ENCODE data around the gene PBX1. TPM values are rescaled to one million over a fixed set of nuclear protein-coding genes. Genes with fewer than 3 reads are reported as not detected.
A peak's percentile ranks its signal among the peaks of the same experiment; 100 is the strongest.

Gene PBX1
- total RNA-seq, 1 donor from 2014 or later = 9.5 TPM

GRCh38 chr1:164745736-164746135 is 186.8 kb downstream of the PBX1 start:
- no peak for ATAC-seq

DNA sequence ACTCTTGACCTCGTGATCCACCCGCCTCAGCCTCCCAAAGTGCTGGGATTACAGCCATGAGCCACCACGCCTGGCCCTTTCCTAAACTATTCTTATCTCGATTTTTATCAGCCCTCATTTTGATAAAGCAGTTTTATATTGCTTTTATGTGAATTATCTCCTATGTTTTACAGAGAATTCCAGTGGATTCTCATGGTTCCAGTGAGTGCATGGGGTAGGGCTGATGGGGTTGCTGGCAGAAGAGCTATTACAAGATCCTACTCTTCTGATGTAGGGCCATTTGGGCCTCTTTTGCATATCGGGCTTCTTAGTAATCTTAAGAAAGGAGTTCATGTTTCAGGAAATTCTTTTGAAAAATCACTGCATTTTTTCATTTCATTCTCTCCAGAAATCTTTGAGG is 187.6 kb downstream of the PBX1 start:
- ATAC-seq = no peak
- DNase-seq (ENCODE audit: low spot score) = no peak

More at GRCh38 chr1:164745736-164746135, 186.8 kb downstream of the PBX1 start:
- no peak for DNase-seq (ENCODE audit: low spot score)

- ATAC-seq = peak; percentile 62
- no peak for DNase-seq (ENCODE audit: low spot score)
Measured at GRCh38 chr1:164748253-164748899, 189.4 kb downstream of the PBX1 start.

GRCh38 chr1:164753521-164754077 is 194.6 kb downstream of the PBX1 start:
- DNase-seq (ENCODE audit: low spot score) (no peak), ATAC-seq (no peak)

DNA sequence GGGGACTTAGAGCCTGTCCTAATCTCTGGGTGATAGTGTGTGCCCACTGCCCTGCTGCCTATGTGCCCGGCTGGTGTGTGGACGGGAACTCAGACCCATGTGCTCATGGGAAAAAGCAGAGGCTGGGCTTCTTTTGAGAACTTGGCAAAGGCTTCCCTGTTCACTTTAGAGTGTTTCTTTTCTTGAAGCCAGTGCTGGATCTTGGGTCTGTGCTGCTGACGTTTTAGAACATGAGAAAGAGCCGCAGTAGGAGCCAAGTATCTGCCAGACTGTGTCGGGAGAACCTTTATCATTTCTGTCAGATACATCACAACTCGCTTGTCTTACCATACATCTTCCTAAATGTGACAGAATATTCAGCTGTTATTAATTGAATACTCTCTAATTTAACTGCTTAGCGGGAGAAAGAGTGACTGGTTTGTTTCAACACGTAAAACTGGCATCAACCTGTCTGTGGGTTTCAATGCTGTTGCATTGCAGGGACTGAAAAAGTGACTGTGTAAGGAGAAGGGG is 195.2 kb downstream of the PBX1 start:
- ATAC-seq (no peak), DNase-seq (ENCODE audit: low spot score) (no peak)

DNA sequence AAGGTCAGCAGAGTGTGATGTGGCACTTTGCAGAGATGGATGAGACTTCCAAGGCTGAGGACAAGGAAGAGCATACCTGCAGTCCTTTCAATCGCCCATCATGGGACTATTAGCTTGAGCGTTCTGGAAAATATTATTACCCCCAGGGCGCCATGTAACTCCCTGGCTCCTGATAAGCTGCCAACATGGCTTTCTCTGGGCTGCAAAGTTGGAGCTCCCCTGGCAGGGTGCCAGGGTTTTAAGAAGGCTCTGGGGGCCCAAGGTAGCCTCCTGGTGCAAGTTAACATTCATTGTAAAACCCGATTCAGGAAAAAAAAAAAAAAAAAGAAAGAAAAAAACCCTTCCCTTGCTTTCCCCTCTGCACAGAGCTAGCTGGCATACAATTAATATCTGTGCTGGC is 196.7 kb downstream of the PBX1 start:
- ATAC-seq (no peak), DNase-seq (ENCODE audit: low spot score) (no peak)

GRCh38 chr1:164756741-164757140 is 197.8 kb downstream of the PBX1 start:
- ATAC-seq (no peak), DNase-seq (ENCODE audit: low spot score) (no peak)

GRCh38 chr1:164757625-164758024 is 198.6 kb downstream of the PBX1 start:
- no peak for ATAC-seq
- DNase-seq (ENCODE audit: low spot score) = no peak

GRCh38 chr1:164759144-164759920 is 200.3 kb downstream of the PBX1 start:
- DNase-seq (ENCODE audit: low spot score) (no peak), ATAC-seq (no peak)

DNA sequence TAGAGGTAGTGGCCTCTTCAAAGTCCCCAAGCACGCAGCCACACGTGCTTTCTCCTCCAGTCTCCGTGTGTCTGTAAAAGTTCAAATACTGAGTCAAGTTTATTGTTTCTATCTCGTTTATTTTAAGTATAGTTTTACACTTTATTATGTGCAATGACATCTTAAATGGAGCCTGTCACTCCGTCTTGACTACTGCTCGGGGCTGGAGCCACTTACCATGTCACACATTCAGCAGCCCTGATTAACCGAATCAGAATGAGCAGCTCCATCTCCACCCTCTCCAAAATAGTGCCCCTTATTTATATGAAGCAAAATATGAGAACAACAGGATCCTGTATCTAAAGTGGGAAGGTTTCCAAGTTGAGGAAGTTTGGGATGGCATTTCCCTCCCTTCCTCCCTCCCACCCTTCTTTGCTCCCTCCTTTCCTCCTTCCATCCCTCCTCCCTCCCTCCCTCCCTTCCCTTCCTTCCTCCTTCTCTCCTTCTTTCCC is 201.0 kb downstream of the PBX1 start:
- ATAC-seq (no peak), DNase-seq (ENCODE audit: low spot score) (no peak)

- ATAC-seq (no peak), DNase-seq (ENCODE audit: low spot score) (no peak)
Measured at GRCh38 chr1:164760569-164760968, 201.6 kb downstream of the PBX1 start.

DNA sequence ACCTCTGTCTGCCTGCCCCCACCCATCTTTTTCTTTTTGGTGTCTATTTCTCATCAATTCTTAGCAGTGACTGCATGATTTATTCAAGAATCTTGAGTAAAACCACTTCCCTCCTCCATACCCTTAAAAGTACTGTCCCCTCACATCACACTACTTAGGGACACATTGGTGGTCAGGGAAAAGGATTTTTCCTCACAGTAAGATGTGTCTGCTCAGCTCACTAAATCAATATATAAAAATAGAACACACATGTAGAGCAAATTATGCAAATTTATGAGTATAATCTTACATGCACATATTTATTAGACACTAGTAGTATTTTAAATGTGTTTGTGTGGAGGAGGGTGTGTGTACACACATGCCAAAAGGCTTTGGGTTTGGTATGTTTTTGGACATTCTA is 202.0 kb downstream of the PBX1 start:
- ATAC-seq (no peak), DNase-seq (ENCODE audit: low spot score) (no peak)

DNA sequence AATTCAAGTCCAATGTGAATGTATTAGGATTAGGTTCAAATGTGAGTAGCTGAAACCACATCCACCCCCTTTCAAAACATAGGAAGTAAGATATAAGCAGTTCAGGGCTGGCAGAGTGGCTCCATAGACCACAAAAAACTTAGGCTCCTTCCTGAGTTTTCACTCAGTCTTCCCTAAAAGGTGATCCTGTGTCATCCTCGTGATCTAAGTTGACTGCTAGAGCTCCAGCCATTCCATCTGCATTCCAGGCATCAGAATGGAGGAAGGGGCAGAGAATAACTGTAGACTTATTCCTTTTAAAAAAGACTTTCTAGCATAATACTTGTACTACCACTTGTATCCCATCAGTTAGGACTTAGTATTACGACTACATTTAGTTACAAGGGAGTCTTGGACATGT is 204.1 kb downstream of the PBX1 start:
- DNase-seq (ENCODE audit: low spot score) = no peak
- ATAC-seq = no peak

DNA sequence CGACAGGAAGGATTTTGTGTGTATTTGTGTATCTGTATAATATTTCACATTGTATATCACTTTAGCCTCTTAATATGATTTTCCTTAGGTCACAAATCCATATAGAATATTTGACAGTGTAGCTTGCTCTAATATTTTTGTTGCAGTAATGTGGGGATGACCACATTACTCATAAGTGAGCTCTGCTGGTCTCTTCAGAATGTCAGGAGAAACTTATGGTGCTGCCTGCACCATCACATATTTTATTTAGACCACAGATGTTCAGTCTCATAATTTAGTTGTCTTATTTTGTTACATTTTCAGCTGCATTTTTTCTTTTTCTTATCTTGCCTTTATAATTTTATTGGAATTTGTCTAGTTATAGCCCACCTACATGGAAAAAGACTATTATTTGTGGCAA is 205.3 kb downstream of the PBX1 start:
- no peak for DNase-seq (ENCODE audit: low spot score)
- ATAC-seq = no peak

DNA sequence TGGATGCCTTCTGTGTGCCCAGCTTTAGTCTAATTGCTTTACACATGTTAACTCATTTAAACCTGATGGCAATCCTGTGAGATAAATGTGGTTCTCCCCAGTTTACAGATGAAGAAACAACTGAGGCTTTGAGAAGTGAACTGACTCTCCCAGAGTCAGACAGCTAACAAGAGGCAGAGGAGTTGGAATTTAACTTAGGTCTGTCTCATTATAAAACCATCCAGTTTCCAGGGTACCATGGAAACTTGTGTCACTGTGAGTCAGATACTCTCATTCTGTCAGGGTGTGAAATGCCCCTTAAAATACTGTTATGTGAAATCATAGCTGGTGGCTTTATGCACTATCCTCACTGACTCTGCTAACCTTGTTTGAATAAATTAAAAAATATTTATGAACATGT is 206.6 kb downstream of the PBX1 start:
- ATAC-seq = no peak

GRCh38 chr1:164765992-164766720 is 207.2 kb downstream of the PBX1 start:
- no peak for ATAC-seq
- DNase-seq (ENCODE audit: low spot score) = no peak

More for the DNA sequence above, 206.6 kb downstream of the PBX1 start:
- DNase-seq (ENCODE audit: low spot score) = no peak

DNA sequence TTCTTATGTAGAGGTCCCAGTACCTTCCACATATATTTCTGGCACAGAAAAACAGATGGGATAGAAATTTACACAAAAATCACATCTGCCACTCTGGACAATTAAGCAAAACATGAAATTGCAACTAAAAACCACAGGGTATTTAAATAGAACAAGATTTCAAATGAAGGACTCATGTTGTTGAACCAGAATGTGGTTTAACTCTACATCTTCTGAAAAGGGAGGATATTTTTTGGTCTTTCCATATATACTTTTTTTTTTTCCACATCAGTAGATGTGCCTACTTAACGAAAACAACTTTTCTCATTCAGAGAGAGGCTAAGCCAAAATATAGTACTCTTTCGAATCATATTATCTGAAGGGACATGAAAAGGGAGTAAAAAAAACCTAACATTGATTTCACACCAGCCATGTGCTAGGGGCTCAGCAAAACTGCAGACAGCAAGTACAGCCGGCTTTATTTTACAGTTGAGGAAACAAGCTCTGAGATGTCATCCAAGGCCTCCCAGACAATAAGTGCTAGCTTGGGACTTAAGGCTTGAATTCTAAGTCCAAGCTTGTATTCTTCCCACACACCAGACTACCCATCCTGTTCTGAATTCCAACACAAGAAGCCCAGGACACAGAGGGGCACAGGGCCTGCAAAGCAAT is 208.9 kb downstream of the PBX1 start:
- no peak for ATAC-seq

DNA sequence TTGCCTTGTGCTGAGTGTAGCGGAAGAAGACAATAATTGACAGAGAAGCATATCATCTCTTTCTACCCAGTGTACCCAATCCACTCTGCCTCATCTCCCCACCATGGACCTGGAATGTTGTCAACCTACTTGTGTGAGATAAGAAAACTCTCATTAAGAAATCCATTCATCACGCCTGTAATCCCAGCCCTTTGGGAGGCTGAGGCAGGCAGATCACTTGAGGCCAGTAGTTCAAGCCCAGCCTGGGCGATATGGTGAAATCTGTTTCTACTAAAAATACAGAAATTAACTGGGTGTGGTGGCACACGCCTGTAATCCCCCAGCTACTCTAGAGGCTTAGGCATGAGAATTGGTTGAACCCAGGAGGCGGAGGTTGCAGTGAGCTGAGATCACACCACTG is 209.6 kb downstream of the PBX1 start:
- no peak for ATAC-seq
- no peak for DNase-seq (ENCODE audit: low spot score)

More for the DNA sequence above, 208.9 kb downstream of the PBX1 start:
- no peak for DNase-seq (ENCODE audit: low spot score)

GRCh38 chr1:164769486-164770130 is 210.6 kb downstream of the PBX1 start:
- ATAC-seq = no peak
- no peak for DNase-seq (ENCODE audit: low spot score)

- ATAC-seq (no peak), DNase-seq (ENCODE audit: low spot score) (no peak)
Measured at GRCh38 chr1:164770131-164770529, 211.1 kb downstream of the PBX1 start.

Measured in left lobe of liver (tissue), 2 donors.